GM21528 (cell line): ENCODE results near the gene MATCAP1.

ENCODE experiments used
- ATAC-seq: cut with Tn5 transposase; IDR thresholded peaks from one replicate; pipeline ENCODE4 v1.9.1; 2021; ENCODE audit warnings: mild to moderate bottlenecking, moderate library complexity; ENCODE audit not compliant: unreplicated experiment, low FRiP score

The MATCAP1 gene

DNA sequence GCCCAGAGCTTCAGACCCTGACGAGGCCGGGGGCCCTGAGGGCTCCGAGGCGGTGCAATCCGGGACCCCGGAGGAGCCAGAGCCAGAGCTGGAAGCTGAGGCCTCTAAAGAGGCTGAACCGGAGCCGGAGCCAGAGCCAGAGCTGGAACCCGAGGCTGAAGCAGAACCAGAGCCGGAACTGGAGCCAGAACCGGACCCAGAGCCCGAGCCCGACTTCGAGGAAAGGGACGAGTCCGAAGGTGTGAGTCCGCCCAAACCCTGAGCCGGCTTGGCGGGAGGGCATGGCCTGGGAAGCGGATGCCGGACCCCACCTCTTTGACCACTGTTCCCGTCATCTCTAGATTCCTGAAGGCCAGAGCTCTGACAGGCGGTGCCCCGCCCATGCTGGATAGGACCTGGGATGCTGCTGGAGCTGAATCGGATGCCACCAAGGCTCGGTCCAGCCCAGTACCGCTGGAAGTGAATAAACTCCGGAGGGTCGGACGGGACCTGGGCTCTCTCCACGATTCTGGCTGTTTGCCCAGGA is 9.0 kb downstream of the MATCAP1 start:
- ATAC-seq: no peak

DNA sequence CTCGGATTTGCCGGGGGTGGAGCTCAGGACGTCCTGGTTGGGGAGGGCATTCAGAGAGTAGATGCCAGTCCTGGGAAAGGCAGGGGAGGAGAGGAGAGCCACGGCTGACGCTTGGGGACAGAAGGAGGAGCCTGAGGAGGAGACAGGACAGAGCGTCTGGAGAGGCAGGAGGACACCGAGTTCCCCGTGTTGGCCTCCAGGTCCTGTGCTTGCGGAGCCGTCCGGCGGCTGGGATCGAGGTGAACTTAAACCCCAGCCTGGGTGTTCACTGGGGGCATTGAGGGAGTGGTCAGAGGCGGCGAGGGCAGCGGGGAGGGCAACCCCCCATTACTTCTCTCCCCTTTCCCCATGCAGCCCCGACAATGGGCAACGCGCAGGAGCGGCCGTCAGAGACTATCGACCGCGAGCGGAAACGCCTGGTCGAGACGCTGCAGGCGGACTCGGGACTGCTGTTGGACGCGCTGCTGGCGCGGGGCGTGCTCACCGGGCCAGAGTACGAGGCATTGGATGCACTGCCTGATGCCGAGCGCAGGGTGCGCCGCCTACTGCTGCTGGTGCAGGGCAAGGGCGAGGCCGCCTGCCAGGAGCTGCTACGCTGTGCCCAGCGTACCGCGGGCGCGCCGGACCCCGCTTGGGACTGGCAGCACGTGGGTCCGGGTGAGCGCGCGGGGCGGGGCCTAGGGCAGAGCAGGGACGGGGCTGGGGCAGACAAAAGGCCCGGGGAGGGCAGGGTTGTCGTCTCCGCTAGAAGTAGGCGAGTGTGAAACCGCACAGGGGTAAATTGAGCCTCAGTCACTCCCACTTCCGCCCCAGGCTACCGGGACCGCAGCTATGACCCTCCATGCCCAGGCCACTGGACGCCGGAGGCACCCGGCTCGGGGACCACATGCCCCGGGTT is 9.7 kb downstream of the MATCAP1 start:
- no peak for ATAC-seq

GRCh38 chr16:67173323-67173722 is 10.4 kb downstream of the MATCAP1 start:
- ATAC-seq: no peak

DNA sequence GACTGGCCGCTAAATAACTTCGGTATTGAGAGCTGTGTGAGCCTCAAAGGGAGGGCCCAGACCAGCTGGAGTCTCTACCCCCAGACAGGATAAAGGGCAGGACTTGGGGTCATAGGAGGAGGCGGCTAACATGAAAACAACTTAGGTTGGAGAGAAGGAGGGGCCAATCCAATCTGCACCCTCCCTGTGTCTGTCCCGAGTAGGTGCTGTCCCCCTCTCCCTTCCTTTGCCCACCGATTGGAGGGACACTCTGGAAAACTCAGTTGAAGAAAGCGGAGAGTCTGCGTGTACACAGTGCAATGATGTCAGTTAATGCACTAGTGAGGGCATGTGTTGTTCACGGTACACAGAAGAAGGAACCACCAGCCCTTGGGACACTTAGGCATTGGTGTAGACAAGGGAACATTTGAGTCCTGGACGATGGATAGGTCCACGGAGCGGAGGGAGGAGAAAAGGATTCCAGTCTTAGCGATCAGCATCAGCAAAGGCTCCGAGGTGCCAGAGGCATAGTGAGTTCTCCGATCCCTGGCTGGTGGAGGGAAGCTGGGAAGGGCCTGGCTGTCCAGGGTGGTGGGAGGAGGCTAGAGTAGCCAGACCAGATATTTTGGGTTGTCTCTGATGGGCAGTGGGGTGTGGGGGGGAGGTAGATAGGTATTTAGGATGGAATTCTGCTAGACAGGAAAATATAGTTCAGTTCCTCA is 12.7 kb downstream of the MATCAP1 start:
- ATAC-seq: no peak

GRCh38 chr16:67170168-67170948 is 13.4 kb downstream of the MATCAP1 start, which contains the start of gene NOL3:
NOL3 (plus strand) TSS chr16:67170538.
- peak; percentile 39 for ATAC-seq

DNA sequence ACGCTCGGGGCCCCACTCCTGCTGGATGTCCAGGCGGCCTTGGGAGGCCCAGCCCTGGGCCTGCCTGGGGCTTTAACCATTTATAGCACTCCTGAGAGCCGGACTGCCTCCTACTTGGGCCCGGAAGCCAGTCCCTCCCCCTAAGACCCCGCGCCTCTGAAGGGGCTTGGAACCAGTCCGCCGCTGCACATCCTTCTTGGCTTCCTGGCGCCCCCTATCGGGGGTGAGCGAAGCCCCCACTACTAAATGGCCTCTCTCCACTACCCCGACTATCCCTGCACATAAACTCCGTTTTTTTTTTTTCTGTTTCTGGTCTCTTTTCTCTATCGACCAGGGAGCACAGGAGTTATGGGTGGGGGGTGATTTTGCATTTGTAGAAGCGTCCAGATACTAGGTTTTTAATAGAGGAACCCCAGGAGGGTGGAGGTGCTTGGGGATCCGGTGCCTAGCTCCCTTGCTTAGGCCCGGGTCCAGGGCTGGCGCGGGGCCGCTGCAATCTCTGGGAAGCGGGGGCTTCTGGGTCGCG is 14.1 kb downstream of the MATCAP1 start:
- no peak for ATAC-seq

- no peak for ATAC-seq
Measured at GRCh38 chr16:67169011-67169451, 14.7 kb downstream of the MATCAP1 start.

DNA sequence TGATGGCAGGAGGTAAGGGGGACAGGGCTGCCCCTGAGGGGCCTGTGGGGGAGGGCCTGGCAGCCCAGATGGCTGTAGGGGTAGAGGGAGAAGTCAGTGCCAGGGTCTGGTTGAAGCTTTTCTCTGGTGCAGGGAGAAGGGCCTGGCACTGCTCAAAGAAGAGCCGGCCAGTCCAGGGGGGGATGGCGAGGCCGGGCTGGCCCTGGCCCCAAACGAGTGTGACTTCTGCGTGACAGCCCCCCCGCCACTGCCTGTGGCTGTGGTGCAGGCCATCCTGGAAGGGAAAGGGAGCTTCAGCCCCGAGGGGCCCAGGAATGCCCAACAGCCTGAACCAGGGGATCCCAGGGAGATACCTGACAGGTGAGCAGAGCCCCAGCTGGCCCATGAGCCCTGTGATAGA is 16.2 kb downstream of the MATCAP1 start:
- ATAC-seq: no peak

GRCh38 chr16:67166598-67167168 is 17.1 kb downstream of the MATCAP1 start:
- no peak for ATAC-seq

DNA sequence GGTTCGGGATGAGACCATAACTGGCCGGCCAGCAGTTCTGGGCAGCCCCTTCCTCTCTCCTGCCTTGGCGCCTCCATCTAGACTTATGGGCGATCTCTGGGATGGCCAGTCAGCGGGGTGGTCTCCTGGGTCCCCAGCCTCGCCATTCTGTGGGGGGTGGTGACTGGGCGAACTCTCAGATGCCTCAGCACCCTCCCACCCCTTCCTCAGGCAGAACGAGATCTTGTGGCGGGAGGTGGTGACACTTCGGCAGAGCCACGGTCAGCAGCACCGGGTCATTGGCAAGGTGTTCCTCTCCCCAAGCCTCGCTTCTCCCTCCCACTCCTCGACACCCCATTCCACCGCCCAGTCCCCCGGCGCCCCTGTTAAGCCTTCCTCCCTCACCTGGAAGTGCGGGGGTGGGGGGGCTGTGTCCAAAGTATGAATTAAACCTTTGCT is 17.6 kb downstream of the MATCAP1 start:
- ATAC-seq: no peak

DNA sequence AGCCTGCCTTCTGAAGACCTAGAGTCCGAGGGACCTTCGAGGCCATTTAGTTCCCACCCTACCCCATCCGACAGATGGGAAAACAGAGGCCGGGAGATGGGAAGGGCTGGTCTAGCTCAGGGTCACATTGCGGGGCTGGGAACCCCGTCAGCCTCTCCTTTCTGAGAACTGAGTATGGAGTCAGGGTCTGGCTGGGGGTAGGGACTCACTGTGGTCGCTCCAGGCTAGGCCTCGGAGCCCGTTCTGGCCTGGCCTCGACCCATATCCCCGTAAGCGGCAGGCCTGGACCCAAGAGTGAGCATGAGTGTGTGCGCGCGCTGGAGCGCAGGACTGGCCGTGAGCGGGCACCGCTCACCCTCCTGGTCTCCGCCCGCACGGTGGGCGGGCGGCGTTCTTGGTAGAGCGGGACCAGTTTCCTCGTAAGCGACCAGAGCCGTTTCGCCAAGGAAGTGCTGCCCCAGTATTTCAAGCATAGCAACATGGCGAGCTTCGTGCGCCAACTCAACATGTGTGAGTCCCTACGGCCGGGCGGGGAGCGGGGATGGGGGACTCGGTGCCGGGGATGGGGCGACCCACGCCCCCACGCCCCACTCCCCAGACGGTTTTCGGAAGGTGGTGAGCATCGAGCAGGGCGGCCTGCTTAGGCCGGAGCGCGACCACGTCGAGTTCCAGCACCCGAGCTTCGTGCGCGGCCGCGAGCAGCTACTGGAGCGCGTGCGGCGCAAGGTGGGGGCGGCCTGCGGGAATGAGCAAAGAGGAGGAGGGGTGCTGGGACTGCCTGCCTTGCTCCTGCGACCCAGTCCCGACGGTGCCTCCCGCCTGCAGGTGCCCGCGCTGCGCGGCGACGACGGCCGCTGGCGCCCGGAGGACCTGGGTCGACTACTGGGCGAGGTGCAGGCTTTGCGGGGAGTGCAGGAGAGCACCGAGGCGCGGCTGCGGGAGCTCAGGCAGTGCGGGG is 18.4 kb downstream of the MATCAP1 start:
- ATAC-seq: no peak

GRCh38 chr16:67164599-67165061 is 19.1 kb downstream of the MATCAP1 start, which contains the start of gene HSF4:
HSF4 (plus strand) TSS chr16:67164745; CDS start chr16:67164812, 67 bp downstream.
- ATAC-seq: no peak

GRCh38 chr16:67163999-67164558 is 19.7 kb downstream of the MATCAP1 start:
- no peak for ATAC-seq

- ATAC-seq: no peak
Measured at GRCh38 chr16:67163164-67163998, 20.4 kb downstream of the MATCAP1 start.

- no peak for ATAC-seq
Measured at GRCh38 chr16:67162506-67163163, 21.1 kb downstream of the MATCAP1 start.

GRCh38 chr16:67161595-67162058 is 22.1 kb downstream of the MATCAP1 start:
- ATAC-seq: no peak
